OCI-LY1 (cell line): Measurements from ENCODE around the gene RPRML.
"Not testable (repeated sequence)": the region's sequence is repeated elsewhere in the genome, so short reads cannot be mapped to it uniquely, and the experiment has no call there.

Experiments
- H2AFZ ChIP-seq: fragments of 200-600 bp; sonication (generic), shearing (Covaris generic); 2 replicates; pipeline ENCODE4 v1.6.0; 2014; ENCODE audit warnings: antibody characterized with exemption, mild to moderate bottlenecking, low read length
- H3F3A ChIP-seq: fragments of 200-600 bp; sonication (generic), shearing (Covaris generic); 2 replicates; pipeline ENCODE4 v1.6.0; 2014; ENCODE audit warnings: mild to moderate bottlenecking, antibody characterized with exemption, low read length, moderate library complexity; ENCODE audit not compliant: insufficient read depth
- H3K27ac ChIP-seq: fragments of 200-600 bp; sonication (generic); 2 replicates; pipeline ENCODE4 v1.5.1; 2014; ENCODE audit warnings: low read length, mixed run types, mild to moderate bottlenecking, low read depth; ENCODE audit not compliant: poor library complexity, severe bottlenecking
- H3K27me3 ChIP-seq: fragments of 200-600 bp; sonication (generic); 2 replicates; pipeline ENCODE4 v1.6.0; 2014; ENCODE audit warnings: antibody characterized with exemption, mild to moderate bottlenecking, low read length, moderate library complexity; ENCODE audit not compliant: insufficient read depth
- H3K36me3 ChIP-seq: fragments of 200-600 bp; sonication (generic); 2 replicates; pipeline ENCODE4 v1.6.1; 2014; ENCODE audit warnings: mild to moderate bottlenecking, antibody characterized with exemption, low read length, moderate library complexity, mixed read lengths; ENCODE audit not compliant: insufficient read depth
- H3K4me1 ChIP-seq: fragments of 200-600 bp; sonication (generic); 2 replicates; pipeline ENCODE4 v1.5.1; 2014; ENCODE audit warnings: mild to moderate bottlenecking, low read length, moderate library complexity; ENCODE audit not compliant: insufficient read depth, severe bottlenecking
- H3K4me2 ChIP-seq: fragments of 200-600 bp; sonication (generic), shearing (Covaris generic); 2 replicates; pipeline ENCODE4 v1.6.1; 2014; ENCODE audit warnings: low read length
- H3K4me3 ChIP-seq: fragments of 200-600 bp; sonication (generic); 2 replicates; pipeline ENCODE4 v1.5.1; 2014; ENCODE audit warnings: low read length, low read depth, mild to moderate bottlenecking, mixed read lengths; ENCODE audit not compliant: poor library complexity, severe bottlenecking
- H3K79me2 ChIP-seq: fragments of 200-600 bp; shearing (Covaris generic); 2 replicates; pipeline ENCODE4 v1.6.1; 2016; ENCODE audit warnings: mixed run types, low read length, mixed read lengths; ENCODE audit not compliant: insufficient read depth
- H3K9ac ChIP-seq: fragments of 200-600 bp; sonication (generic), shearing (Covaris generic); 2 replicates; pipeline ENCODE4 v1.6.1; 2014; ENCODE audit warnings: mild to moderate bottlenecking, low read length, mixed read lengths
- H3K9me2 ChIP-seq: fragments of 200-600 bp; sonication (generic), shearing (Covaris generic); 2 replicates; pipeline ENCODE4 v1.6.1; 2014; ENCODE audit warnings: low read depth, mild to moderate bottlenecking, low read length, mixed read lengths
- H3K9me3 ChIP-seq: fragments of 200-600 bp; shearing (Covaris generic); 2 replicates; pipeline ENCODE4 v1.6.1; 2014; ENCODE audit warnings: low read length, mixed read lengths
- H4K20me1 ChIP-seq: fragments of 200-600 bp; sonication (generic), shearing (Covaris generic); 2 replicates; pipeline ENCODE4 v1.6.0; 2016; ENCODE audit warnings: mild to moderate bottlenecking, low read length; ENCODE audit not compliant: insufficient read depth
- CTCF ChIP-seq: fragments of 200-600 bp; sonication (generic), shearing (Covaris generic); IDR thresholded peaks from 2 replicates; pipeline ENCODE4 v1.5.1; 2017; ENCODE audit warnings: mild to moderate bottlenecking, antibody characterized with exemption, low read length, moderate library complexity, mixed read lengths
- EZH2 ChIP-seq: fragments of 200-600 bp; sonication (generic), shearing (Covaris generic); IDR thresholded peaks from 2 replicates; pipeline ENCODE4 v1.8.0; 2017; ENCODE audit warnings: borderline replicate concordance, mixed run types, mild to moderate bottlenecking, antibody characterized with exemption, low read length, moderate library complexity, mixed read lengths

RPRML gene

GRCh38 chr17:46962374-46962790 lies 16.7 kb downstream of the RPRML start:
- Histone ChIP-seq H3K4me3 (no peak overlapping the region), H3F3A (no peaks in the 10 kb centered on the region), H3K27me3 (peaks cover 23% of the 10 kb centered on the region; the same call in 1 of the 2 replicates), H3K9ac (no peak overlapping the region), H3K36me3 (no peaks in the 10 kb centered on the region), H3K4me2 (no peak overlapping the region), H3K9me2 (no peaks in the 10 kb centered on the region), H3K4me1 (no peaks in the 10 kb centered on the region), H4K20me1 (no peaks in the 10 kb centered on the region), H3K79me2 (no peaks in the 10 kb centered on the region), H3K9me3 (no peaks in the 10 kb centered on the region), H3K27ac (no peak overlapping the region), H2AFZ (no peak overlapping the region)
- TF ChIP-seq EZH2, result no peak
- no peak for TF ChIP-seq CTCF

GRCh38 chr17:46960152-46960551 lies 18.9 kb downstream of the RPRML start:
- no peak for TF ChIP-seq EZH2
- TF ChIP-seq CTCF, result no peak
- Histone ChIP-seq H3F3A (no peaks in the 10 kb centered on the region), H3K9ac (no peak overlapping the region), H3K4me1 (no peaks in the 10 kb centered on the region), H3K9me2 (no peaks in the 10 kb centered on the region), H3K9me3 (no peaks in the 10 kb centered on the region), H4K20me1 (no peaks in the 10 kb centered on the region), H3K79me2 (no peaks in the 10 kb centered on the region), H3K27ac (no peak overlapping the region), H3K4me2 (no peak overlapping the region), H2AFZ (no peak overlapping the region), H3K36me3 (no peaks in the 10 kb centered on the region), H3K4me3 (no peak overlapping the region), H3K27me3 (peaks cover 27% of the 10 kb centered on the region; the same call in 1 of the 2 replicates)

- Histone ChIP-seq H3K4me3 (no peak overlapping the region), H2AFZ (no peak overlapping the region), H3K9me2 (no peaks in the 10 kb centered on the region), H3K4me2 (no peak overlapping the region), H3K4me1 (no peaks in the 10 kb centered on the region), H3K36me3 (no peaks in the 10 kb centered on the region), H4K20me1 (no peaks in the 10 kb centered on the region), H3K9me3 (no peaks in the 10 kb centered on the region), H3K27me3 (peaks cover 27% of the 10 kb centered on the region; the same call in 1 of the 2 replicates), H3F3A (no peaks in the 10 kb centered on the region), H3K27ac (no peak overlapping the region), H3K79me2 (no peaks in the 10 kb centered on the region), H3K9ac (no peak overlapping the region)
- TF ChIP-seq CTCF (no peak), EZH2 (no peak)
Observed at GRCh38 chr17:46958041-46958591, 20.9 kb downstream of the RPRML start.

GRCh38 chr17:46953191-46953590 lies 25.9 kb downstream of the RPRML start:
- not testable (repeated sequence) for H3K27ac ChIP-seq, H3F3A ChIP-seq, H3K4me1 ChIP-seq, H2AFZ ChIP-seq, H3K9me3 ChIP-seq, H3K79me2 ChIP-seq, H3K9ac ChIP-seq, H3K4me3 ChIP-seq, H4K20me1 ChIP-seq, H3K4me2 ChIP-seq, H3K36me3 ChIP-seq, H3K9me2 ChIP-seq
- H3K27me3 ChIP-seq, result peaks cover 12% of the 10 kb centered on the region; the same call in 1 of the 2 replicates
